ENCODE measurements around the gene KLF1.

DNA sequence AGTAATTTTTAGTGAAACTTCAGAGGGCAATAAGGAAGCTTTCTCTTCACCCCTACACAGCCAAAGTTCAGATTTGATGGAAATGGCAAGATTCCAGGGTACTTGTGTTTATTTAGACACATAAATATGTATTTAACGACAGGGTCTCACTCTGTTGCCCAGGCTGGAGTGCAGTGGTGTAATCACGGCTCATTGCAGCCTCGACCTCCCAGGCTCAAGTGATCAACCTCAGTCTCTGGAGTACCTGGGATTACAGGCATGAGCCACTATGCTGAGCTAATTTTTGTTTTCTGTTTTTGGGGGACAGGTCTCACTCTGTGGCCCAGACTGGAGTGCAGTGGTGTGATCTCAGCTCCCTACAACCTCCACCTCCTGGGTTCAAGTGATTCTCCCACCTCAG lies 34.0 kb upstream of the KLF1 start:
- TF ChIP-seq, protein P1, sequence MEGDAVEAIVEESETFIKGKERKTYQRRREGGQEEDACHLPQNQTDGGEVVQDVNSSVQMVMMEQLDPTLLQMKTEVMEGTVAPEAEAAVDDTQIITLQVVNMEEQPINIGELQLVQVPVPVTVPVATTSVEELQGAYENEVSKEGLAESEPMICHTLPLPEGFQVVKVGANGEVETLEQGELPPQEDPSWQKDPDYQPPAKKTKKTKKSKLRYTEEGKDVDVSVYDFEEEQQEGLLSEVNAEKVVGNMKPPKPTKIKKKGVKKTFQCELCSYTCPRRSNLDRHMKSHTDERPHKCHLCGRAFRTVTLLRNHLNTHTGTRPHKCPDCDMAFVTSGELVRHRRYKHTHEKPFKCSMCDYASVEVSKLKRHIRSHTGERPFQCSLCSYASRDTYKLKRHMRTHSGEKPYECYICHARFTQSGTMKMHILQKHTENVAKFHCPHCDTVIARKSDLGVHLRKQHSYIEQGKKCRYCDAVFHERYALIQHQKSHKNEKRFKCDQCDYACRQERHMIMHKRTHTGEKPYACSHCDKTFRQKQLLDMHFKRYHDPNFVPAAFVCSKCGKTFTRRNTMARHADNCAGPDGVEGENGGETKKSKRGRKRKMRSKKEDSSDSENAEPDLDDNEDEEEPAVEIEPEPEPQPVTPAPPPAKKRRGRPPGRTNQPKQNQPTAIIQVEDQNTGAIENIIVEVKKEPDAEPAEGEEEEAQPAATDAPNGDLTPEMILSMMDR (IDR thresholded peaks at IDR 0.05; ENCODE audit: insufficient read depth, low read depth, low read length) = no peak
- no peak for TF ChIP-seq EZH2 (IDR thresholded peaks at IDR 0.05; ENCODE audit: insufficient read depth, low read length)
